ENCODE measurements around the gene YAP1.

Gene YAP1

GRCh38 chr11:102239448-102239847 lies 129.2 kb downstream of the YAP1 start:
- Histone ChIP-seq H3K27me3 (no peaks in the 10 kb centered on the region), H3K27ac (no peak overlapping the region), H3K9me3 (no peaks in the 10 kb centered on the region), H3K4me1 (peaks cover 0 to 24% (median 6%) of the 10 kb centered on the region in 4 donors), H3K36me3 (no peaks in the 10 kb centered on the region), H3K4me3 (no peak overlapping the region)
- no peak for TF ChIP-seq CTCF (IDR thresholded peaks at IDR 0.05)
- intact Hi-C loops (cut with DNase I; ENCODE audit: low total_unique reads) = no loop called here
- DNase-seq = no peak

GRCh38 chr11:102239911-102240310 lies 129.7 kb downstream of the YAP1 start:
- DNase-seq = no peak
- Histone ChIP-seq H3K27me3 (no peaks in the 10 kb centered on the region), H3K9me3 (no peaks in the 10 kb centered on the region), H3K4me1 (peaks cover 0 to 20% (median 6%) of the 10 kb centered on the region in 4 donors), H3K27ac (no peak overlapping the region), H3K36me3 (no peaks in the 10 kb centered on the region), H3K4me3 (no peak overlapping the region)
- intact Hi-C loops (cut with DNase I; ENCODE audit: low total_unique reads) = no loop called here
- TF ChIP-seq CTCF (IDR thresholded peaks at IDR 0.05) = no peak

- no peak for TF ChIP-seq CTCF (IDR thresholded peaks at IDR 0.05)
- Histone ChIP-seq H3K27ac (no peak overlapping the region), H3K27me3 (no peaks in the 10 kb centered on the region), H3K4me3 (no peak overlapping the region), H3K9me3 (no peaks in the 10 kb centered on the region), H3K4me1 (peaks cover 0 to 18% (median 6%) of the 10 kb centered on the region in 4 donors), H3K36me3 (no peaks in the 10 kb centered on the region)
- intact Hi-C loops (cut with DNase I; ENCODE audit: low total_unique reads) = no loop called here
- DNase-seq = no peak
Measured at GRCh38 chr11:102240502-102240901, 130.3 kb downstream of the YAP1 start.

GRCh38 chr11:102241026-102241425 lies 130.8 kb downstream of the YAP1 start:
- intact Hi-C loops (cut with DNase I; ENCODE audit: low total_unique reads) = no loop called here
- Histone ChIP-seq H3K27me3 (no peaks in the 10 kb centered on the region), H3K9me3 (no peaks in the 10 kb centered on the region), H3K4me1 (peaks cover 0 to 18% (median 6%) of the 10 kb centered on the region in 4 donors), H3K36me3 (no peaks in the 10 kb centered on the region), H3K27ac (no peak overlapping the region), H3K4me3 (no peak overlapping the region)
- TF ChIP-seq CTCF (IDR thresholded peaks at IDR 0.05) = no peak
- no peak for DNase-seq

- Histone ChIP-seq H3K4me3 (no peak overlapping the region), H3K9me3 (no peaks in the 10 kb centered on the region), H3K27me3 (no peaks in the 10 kb centered on the region), H3K36me3 (no peaks in the 10 kb centered on the region), H3K27ac (no peak overlapping the region), H3K4me1 (peaks cover 0 to 15% (median 3%) of the 10 kb centered on the region in 4 donors)
- intact Hi-C loops (cut with DNase I; ENCODE audit: low total_unique reads) = no loop called here
- no peak for DNase-seq
- no peak for TF ChIP-seq CTCF (IDR thresholded peaks at IDR 0.05)
Measured at GRCh38 chr11:102243399-102243884, 133.2 kb downstream of the YAP1 start.
